Putamen (tissue), 1 donor: ENCODE data around the gene STRN3.
A peak's percentile ranks its signal among the peaks of the same experiment; 100 is the strongest.
"Not testable (repeated sequence)": the region's sequence is repeated elsewhere in the genome, so short reads cannot be mapped to it uniquely, and the experiment has no call there.

Source experiments
- DNase-seq: peaks from one replicate; pipeline ENCODE4 v3.0.0-alpha.2; 2016; ENCODE audit warnings: low spot score

The STRN3 gene

GRCh38 chr14:31001339-31001658, 24.9 kb downstream of the STRN3 start:
- DNase-seq: no peak

GRCh38 chr14:31000629-31001338, 25.4 kb downstream of the STRN3 start:
- no peak for DNase-seq

DNA sequence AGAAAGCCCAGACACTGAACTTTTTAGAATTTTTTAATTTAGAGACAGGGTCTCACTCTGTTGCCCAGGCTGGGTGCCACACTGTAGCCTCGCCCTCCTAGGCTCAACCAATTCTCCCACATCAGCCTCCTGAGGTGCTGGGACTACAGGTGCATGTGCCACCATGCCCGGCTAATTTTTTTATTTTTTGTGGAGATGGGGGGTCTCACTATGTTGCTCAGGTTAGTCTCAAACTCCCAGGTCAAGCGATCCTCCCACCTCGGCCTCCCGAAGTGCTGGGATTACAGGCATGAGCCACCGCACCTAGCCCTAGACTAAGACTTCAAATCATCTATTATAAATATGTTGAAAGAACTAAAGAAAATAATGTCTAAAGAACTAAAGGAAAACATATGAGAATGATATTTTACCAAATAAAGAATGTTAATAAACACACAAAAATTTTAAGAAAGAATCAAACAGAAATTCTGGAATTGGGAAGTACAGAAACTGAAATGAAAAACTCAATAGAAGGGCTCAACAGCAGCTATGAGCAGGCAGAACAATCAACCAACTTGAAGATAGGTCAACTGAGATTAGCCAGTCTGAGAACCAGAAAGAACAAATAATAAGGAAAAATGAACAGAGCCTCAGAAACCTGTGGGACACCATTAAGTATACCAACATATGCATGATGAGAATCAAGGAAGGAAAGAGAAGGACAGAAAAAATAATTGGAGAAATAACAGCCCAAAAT, 27.0 kb downstream of the STRN3 start:
- DNase-seq: no peak

GRCh38 chr14:30998100-30998706, 28.0 kb downstream of the STRN3 start:
- no peak for DNase-seq

GRCh38 chr14:30996892-30997659, 29.1 kb downstream of the STRN3 start:
- no peak for DNase-seq

DNA sequence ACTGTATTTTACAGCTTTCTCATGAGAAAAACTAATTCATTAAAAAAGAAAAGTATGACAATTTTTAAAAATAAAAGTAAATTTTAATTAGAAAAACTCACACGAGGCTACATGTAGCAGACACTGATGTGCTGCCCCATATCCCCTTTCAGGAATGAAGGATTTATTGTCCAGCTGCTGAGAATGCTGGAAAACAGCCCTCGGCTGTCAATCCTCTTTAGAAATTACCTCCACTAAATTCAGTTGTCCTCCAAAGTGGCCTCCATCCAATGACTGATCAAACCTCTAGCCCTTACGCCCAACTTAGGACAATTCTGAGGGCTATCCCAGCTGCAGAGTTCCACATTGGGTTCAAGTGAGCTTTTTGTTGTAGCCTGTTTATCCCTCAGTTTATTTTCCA, 30.5 kb downstream of the STRN3 start:
- DNase-seq: no peak

- DNase-seq: no peak
These were observed 31.2 kb downstream of the STRN3 start for GRCh38 chr14:30994681-30995620.

GRCh38 chr14:30993071-30993470, 33.1 kb downstream of the STRN3 start:
- DNase-seq: no peak

DNA sequence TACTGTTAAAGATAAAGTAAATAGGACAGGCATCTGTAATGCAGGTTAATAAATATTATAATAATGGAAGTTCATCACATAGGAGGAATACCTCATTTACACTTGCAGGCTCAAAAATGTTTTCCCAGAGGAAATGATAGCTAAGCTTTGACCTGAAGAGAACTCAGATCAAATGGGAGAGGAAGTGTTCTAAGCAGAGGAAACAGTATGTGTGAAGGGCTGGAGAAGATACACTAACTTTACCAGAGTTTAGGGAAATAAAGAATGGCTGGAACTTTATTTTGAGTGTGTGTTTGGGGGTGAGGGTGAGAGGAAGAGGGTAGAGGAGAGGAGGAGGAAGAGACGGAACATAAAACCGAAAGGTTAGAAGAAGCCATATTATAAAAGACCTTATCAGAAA, 34.8 kb downstream of the STRN3 start:
- no peak for DNase-seq

GRCh38 chr14:30990770-30991169, 35.4 kb downstream of the STRN3 start:
- no peak for DNase-seq

- DNase-seq: no peak
These were observed 37.7 kb downstream of the STRN3 start for GRCh38 chr14:30988509-30988908.

DNA sequence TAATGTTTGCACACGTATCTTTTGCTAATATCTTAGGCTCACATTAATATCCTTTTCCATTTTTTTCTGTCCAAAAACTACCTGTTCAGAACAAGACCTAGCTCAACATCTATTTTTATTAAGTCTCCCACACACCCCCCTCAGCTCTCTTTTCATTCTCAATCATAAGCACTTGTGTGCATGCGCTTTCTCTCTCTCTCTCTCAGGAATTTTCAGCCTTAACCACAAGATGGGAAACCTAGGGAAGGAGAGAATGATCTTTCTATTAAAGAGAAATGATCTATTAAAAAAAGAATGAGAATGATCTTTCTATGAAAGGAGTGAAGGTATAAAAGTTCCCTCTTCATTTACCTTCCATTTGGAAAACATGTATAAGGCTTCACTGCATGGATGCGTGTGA, 40.4 kb downstream of the STRN3 start:
- peak; percentile 11 for DNase-seq

DNA sequence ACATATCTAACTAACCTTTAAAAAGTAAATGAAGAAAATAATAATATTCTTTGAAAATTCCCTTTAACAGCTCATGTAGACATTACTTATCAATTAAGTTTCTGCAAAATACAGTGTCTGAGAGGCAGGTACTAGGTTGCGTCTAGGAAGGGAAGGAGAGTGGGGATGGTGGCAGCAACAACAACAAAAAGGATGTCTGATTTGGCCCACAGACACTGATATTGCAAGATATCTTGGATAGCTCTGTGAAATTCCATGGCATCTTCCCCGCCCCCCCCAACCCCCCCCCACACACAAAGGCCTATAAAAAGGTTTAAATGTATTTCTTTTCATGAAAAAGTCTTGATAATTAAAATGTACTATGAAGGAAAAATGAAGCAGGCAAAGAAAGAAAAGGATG, 42.3 kb downstream of the STRN3 start:
- DNase-seq: no peak

DNA sequence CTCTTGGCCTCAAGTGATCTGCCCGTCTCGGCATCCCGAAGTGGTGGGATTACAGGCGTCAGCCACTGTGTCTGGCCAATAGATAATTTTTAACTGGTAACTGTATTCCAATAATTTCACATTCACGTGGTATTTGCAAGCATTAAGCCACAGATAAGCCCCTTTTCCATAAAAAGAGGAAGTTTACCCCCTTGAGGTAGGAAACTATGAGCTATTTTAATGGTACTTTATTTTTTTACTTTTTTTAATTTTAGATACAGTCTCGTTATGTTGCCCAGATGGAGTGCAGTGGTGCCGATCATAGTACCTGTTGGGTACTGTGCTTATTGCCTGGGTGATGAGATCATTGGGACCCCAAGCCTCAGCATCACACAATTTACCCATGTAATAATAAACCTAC, 43.6 kb downstream of the STRN3 start:
- DNase-seq: no peak

DNA sequence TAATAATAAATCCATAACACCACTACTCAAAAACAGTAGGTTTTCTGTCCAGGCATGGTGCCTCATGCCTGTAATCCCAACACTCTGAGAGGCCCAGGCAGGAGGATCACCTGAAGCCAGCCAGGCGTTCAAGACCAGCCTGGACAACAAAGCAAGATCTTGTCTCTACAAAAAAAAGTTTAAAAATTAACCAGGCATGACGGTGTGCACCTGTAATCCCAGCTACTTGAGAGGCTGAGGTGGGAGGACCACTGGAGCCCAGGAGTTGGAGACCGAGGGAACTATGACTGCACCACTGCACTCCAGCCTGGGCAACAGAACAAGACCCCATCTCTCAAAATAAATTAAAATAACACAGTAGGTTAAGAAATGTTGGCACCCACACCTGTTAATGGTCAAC, 45.2 kb downstream of the STRN3 start:
- DNase-seq: no peak

GRCh38 chr14:30980106-30980704, 46.0 kb downstream of the STRN3 start:
- peak; percentile 58 for DNase-seq

- DNase-seq: no peak
These were observed 48.4 kb downstream of the STRN3 start for GRCh38 chr14:30977752-30978151.

DNA sequence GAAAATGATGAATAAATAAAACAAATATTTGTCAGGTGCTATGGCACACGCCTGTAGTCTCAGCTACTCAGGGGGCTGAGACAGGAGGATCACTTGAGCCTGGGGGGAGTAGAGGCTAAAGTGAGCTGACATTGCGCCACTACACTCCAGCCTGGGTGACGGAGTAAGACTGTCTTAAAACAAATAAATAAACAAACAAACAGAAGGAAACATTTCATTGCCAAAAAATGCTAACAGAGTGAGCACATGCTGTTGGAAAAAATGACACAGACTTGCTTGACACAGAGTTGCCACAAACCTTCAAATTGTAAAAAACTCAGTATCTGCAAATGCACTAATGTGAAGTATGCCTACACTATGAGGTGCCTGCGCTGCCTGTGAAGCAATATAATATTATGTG, 51.6 kb downstream of the STRN3 start:
- DNase-seq: no peak

DNA sequence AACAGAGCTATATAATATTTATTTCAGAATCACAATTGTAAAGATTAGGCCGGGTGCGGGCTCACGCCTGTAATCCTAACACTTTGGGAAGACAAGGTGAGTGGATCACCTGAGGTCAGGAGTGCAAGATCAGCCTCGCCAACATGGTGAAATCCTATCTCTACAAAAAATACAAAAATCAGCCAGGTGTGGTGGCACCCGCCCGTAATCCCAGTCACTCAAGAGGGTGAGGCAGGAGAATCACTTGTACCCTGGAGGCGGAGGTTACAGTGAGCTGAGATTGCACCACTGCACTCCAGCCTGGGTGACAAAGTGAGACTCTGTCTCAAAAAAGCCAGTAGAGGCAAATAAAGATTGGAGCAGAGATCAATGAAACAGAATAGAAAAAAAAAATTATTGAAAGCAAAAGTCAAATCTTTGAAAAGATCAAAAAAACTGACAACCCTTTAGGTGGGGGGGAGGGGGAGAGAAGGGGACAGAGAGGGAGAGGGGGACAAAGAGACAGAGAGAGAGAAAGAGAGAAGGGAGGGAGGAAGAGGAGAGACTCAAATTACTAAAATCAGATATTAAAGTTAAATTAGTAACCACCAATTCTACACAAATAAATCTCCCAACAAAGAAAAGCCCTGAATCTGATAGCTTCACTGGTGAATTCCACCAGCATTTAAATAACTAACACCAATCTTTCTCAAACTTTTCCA, 53.1 kb downstream of the STRN3 start:
- no peak for DNase-seq

GRCh38 chr14:30972036-30972732, 54.0 kb downstream of the STRN3 start:
- DNase-seq: not testable (repeated sequence)
